ENCODE results near the gene FZR1. TPM values are rescaled to one million over a fixed set of nuclear protein-coding genes. Genes with fewer than 3 reads are reported as not detected.

FZR1 gene
- total and polyA plus RNA-seq, 10 donors = 9.8 to 53.6 (median 37.1) TPM

GRCh38 chr19:3556978-3557460 is 50.9 kb downstream of the FZR1 start:
- no peaks in the 10 kb centered on the region for H3K36me3 ChIP-seq
- intact Hi-C loops (cut with DNase I; ENCODE audit: low total_unique reads) = loop anchor here (10.0 kb wide), 1 partner anchor 58 kb away; no protein-coding TSS in a partner anchor
- H3K9me3 ChIP-seq = no peaks in the 10 kb centered on the region
- TF ChIP-seq POLR2A (IDR thresholded peaks at IDR 0.05) (no peak), CTCF (IDR thresholded peaks at IDR 0.05 in 8 of 11, conservative IDR thresholded peaks at IDR 0.05 in 3 of 11) (peak in 2 of 11 experiments; percentile 7 to 20)
- DNase-seq = peak; percentile 89
- H3K27me3 ChIP-seq (replicated peaks in 1 of 7) = no peaks in the 10 kb centered on the region
- 0 to 1% (median 0%) methylated on average over 12 to 60 of the region's 60 CpGs for WGBS, 5 donors
- peak overlapping the region; percentile 81 to 99 (median 92) for H3K4me3 ChIP-seq
- H3K27ac ChIP-seq = peak overlapping the region; percentile 41 to 90 (median 85)
- H3K4me1 ChIP-seq = peaks cover 43 to 84% (median 65%) of the 10 kb centered on the region in 6 donors

- 0 to 1% (median 1%) methylated on average over 17 to 81 of the region's 81 CpGs for WGBS, 5 donors
- intact Hi-C loops (cut with DNase I; ENCODE audit: low total_unique reads) = loop anchor here (10.0 kb wide), 1 partner anchor 57 kb away; no protein-coding TSS in a partner anchor
- Histone ChIP-seq H3K27me3 (replicated peaks in 1 of 7) (no peaks in the 10 kb centered on the region), H3K27ac (peak within 1 kb of the TSS; percentile 72 to 90 (median 85)), H3K36me3 (no peaks in the 10 kb centered on the region), H3K4me1 (peaks cover 38 to 77% (median 60%) of the 10 kb centered on the region in 6 donors), H3K4me3 (peak within 1 kb of the TSS; percentile 81 to 99 (median 92)), H3K9me3 (no peaks in the 10 kb centered on the region)
- peak; percentile 97 for DNase-seq
- TF ChIP-seq CTCF (IDR thresholded peaks at IDR 0.05 in 8 of 11, conservative IDR thresholded peaks at IDR 0.05 in 3 of 11) (peak in 2 of 11 experiments; percentile 20 to 41), POLR2AphosphoS5 (IDR thresholded peaks at IDR 0.05) (peak; percentile 93 to 97 (median 95)), POLR2A (IDR thresholded peaks at IDR 0.05) (peak in 1 of 3 donors; percentile 90)
These were observed 51.5 kb downstream of the FZR1 start, which contains the start of gene MFSD12 for GRCh38 chr19:3557461-3558248. Gene MFSD12, minus strand, starts transcription at chr19:3557586. Its CDS starts 183 bp downstream, at chr19:3557403.

GRCh38 chr19:3563709-3564524 is 57.8 kb downstream of the FZR1 start:
- Histone ChIP-seq H3K4me3 (no peak overlapping the region), H3K27ac (no peak overlapping the region), H3K36me3 (no peaks in the 10 kb centered on the region), H3K9me3 (no peaks in the 10 kb centered on the region), H3K4me1 (peaks cover 0 to 20% (median 6%) of the 10 kb centered on the region in 6 donors), H3K27me3 (replicated peaks in 1 of 7) (no peaks in the 10 kb centered on the region)
- intact Hi-C loops (cut with DNase I; ENCODE audit: low total_unique reads) = no loop called here
- DNase-seq = no peak
- WGBS, 5 donors = 72 to 81% (median 74%) methylated on average over 17 of the region's 17 CpGs
- TF ChIP-seq POLR2A (IDR thresholded peaks at IDR 0.05) (no peak), CTCF (IDR thresholded peaks at IDR 0.05 in 8 of 11, conservative IDR thresholded peaks at IDR 0.05 in 3 of 11) (no peak), POLR2AphosphoS5 (IDR thresholded peaks at IDR 0.05) (no peak)

Measured in spleen (tissue), 11 donors.